ENCODE data around the gene EXTL1.

The EXTL1 gene

DNA sequence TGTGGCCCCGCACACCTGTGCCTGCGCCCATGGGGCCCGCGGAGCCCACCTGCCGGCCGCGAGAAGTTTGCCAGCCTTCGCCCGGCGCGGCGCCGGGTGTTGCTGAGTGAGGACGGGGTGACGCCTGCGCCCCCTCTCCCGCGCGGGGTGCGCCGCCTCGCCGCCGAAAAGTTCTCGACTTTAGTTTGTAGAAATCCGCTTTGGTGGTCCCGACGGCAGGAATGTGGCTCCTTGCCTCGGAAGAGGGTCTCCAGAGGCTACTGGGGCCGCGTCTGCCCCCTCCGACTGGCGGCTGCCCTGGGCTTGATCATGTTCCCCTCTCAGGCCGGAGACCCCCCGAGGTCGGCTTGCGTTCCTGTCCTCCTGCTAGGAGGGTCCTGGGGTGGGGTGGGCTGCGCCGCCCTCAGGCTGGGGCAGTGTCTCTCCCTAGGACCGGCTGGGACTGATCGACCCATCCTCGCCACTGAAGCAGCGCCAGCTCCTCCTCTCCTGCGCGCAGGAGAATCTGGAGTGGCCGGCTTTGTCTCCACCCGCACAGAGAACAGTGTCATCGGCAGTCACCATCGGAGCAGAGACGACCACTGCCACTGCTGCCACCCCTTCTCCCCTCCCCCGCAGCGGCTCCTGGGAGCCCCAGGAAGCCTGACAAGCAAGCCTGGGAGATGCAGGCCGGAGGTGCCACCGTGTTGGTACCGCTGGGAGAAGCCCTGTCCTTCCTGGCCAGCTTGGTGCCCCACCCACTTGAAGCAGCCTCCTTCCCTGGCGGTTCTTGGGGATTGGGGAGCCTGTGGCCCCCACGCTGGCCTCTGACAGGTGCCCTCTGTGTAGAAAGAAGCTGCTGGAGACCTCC, 24.9 kb downstream of the EXTL1 start:
- H3K27ac ChIP-seq = no peak overlapping the region
- TF ChIP-seq ZFX (IDR thresholded peaks at IDR 0.05) = no peak
- TF ChIP-seq, protein P1, sequence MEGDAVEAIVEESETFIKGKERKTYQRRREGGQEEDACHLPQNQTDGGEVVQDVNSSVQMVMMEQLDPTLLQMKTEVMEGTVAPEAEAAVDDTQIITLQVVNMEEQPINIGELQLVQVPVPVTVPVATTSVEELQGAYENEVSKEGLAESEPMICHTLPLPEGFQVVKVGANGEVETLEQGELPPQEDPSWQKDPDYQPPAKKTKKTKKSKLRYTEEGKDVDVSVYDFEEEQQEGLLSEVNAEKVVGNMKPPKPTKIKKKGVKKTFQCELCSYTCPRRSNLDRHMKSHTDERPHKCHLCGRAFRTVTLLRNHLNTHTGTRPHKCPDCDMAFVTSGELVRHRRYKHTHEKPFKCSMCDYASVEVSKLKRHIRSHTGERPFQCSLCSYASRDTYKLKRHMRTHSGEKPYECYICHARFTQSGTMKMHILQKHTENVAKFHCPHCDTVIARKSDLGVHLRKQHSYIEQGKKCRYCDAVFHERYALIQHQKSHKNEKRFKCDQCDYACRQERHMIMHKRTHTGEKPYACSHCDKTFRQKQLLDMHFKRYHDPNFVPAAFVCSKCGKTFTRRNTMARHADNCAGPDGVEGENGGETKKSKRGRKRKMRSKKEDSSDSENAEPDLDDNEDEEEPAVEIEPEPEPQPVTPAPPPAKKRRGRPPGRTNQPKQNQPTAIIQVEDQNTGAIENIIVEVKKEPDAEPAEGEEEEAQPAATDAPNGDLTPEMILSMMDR (conservative IDR thresholded peaks at IDR 0.05) = no peak

DNA sequence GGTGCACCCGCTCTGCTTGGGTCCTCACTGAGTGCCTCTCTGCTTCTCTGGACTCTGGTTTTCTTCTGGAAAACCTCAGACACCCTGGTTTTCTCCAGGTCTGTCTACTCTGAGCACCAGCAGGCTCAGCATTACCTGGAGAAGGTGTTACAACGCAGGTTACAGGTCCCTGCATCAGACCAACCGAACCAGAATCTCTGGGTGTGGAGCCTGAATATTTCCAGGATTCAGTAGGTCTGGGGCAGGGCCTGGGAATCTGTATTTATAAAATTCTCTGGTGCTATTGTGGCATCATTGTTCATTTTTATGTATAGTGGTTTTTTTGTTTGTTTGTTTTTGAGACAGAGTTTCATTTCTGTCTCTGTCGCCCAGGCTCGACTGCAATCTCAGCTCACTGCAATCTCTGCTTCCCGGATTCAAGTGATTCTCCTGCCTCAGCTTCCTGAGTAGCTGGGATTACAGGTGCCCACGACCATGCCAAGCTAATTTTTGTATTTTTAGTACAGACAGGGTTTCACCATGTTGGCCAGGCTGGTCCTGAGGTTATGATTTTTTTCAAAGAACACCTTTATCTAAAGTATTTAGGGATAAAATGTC, 25.8 kb downstream of the EXTL1 start:
- H3K27ac ChIP-seq = no peak overlapping the region
- no peak for TF ChIP-seq ZFX (IDR thresholded peaks at IDR 0.05)
- TF ChIP-seq, protein P1 (conservative IDR thresholded peaks at IDR 0.05) = no peak

DNA sequence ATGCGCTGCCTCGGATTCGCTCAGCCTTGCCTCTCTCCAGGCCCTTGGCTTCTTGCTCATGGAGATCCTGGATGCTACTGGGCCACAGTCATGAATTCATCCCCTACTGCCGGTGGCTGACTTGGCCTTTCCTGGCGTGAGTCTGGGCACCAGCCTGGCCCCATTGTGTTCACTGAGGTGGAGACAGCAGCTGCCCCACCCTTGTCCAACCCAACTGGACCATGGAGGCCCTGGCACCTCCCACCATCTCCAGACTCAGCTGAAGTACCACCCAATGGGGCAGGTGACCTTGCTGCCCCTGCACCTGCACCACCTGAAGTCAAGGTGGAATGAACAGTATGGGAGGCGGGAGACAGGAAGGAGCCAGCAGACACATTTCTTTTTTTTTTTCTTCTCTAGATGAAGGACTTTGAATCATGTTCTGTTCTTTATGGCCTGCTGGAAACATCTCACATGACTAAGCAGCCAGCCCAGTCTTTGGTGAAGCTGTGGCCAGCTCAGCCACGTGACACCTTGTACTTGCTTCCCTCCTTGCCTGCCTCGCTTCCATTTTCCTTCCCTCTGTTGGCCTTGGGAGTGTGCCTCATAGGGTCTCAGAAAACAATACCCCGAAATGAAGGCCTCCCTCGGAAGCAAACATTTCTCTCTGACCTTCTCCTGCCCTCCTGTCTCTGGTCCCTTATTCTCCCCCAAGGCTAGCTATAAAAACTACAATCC, 28.1 kb downstream of the EXTL1 start:
- H3K27ac ChIP-seq = no peak overlapping the region
- TF ChIP-seq, protein P1 (conservative IDR thresholded peaks at IDR 0.05) = no peak
- no peak for TF ChIP-seq ZFX (IDR thresholded peaks at IDR 0.05)

DNA sequence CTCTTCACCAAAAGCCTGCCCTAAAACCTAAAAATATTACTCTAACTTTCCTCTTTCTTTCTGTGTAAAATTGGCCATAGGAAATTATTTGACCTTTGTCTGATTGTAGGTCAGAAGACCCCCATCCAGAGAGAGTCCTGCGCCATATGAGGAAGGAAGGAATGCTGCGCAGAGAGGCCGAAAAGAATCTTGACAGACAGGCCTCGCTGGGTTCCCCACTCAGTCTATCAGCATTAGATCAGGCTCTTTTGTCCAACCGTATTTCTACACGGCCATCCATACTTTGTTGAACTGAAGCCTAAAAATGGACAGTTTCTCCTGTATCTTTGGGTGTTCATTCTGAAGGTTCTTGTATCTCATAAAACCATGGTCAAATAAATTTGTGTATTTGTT, 28.7 kb downstream of the EXTL1 start:
- H3K27ac ChIP-seq = no peak overlapping the region
- TF ChIP-seq, protein P1 (conservative IDR thresholded peaks at IDR 0.05) = no peak
- TF ChIP-seq ZFX (IDR thresholded peaks at IDR 0.05) = no peak

DNA sequence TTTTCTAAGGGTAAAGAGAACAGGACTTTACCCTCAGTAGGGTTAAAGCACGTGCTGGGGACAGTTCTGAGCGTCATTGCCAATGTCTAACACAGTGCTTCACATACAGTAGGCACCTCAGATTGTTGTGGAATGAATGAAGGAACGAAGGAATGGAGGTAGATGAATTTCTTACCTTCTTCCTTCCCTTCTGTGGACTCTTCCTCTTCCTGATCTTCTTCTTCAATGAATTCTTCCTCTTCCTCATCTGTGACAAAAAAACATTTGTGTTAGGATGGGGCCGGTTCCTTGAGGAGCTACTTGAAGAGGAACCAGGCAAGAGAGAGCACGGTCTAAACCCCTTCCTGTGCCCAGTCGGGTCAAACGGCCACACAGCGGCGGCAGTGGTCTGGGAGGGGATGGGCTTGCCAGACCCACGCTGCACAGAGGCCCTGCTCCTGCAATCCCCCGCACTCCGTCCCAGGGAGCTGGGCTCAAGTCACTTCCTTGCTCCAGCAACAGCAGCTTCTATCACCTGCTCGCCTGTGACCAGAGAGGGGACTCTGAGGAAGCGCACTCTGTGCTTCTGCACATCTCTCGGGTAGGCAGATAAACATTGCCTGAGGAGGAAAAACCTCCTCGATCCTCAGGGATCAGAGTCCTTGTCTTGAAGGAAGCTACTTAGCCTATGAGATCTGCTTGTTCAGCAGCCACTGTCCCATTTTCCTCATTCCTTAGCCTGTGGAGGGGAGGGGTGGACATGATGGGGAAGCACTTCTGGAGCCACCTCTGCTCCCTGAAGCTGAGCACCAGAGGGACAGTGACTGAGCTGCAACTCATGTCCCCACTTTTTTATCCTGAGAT, 32.4 kb downstream of the EXTL1 start:
- TF ChIP-seq ZFX (IDR thresholded peaks at IDR 0.05) = no peak
- TF ChIP-seq, protein P1 (conservative IDR thresholded peaks at IDR 0.05) = no peak
- no peak overlapping the region for H3K27ac ChIP-seq

DNA sequence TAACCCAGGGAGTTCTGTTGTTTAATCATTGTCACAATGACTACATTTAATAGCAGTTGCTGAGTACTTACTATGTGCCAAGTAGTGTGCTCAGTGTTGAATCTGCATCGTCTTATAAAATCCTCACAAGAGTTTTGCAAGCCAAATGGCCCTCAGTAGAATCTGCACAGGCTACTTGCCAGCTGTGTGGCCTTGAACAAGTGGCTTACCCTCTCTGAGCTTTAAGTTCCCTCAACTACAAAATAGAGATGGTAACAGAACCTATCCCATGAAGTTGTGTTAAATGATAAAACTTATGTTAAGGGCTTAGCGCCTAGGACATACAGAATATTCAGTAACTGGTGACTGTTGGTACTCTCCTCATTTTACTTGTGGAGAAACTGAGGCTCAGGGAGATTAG, 33.5 kb downstream of the EXTL1 start:
- TF ChIP-seq ZFX (IDR thresholded peaks at IDR 0.05) = no peak
- TF ChIP-seq, protein P1 (conservative IDR thresholded peaks at IDR 0.05) = no peak
- no peak overlapping the region for H3K27ac ChIP-seq
